Sciatic nerve (tissue), 2 donors: ENCODE data around the gene CEP72. TPM values are rescaled to one million over a fixed set of nuclear protein-coding genes. Genes with fewer than 3 reads are reported as not detected.

Source experiments
- ATAC-seq: fragments of 200-7000 bp; cut with Tn5 transposase; one replicate; pipeline ENCODE4 v1.9.1; 2020; ENCODE audit warnings: mild to moderate bottlenecking, moderate library complexity
- DNase-seq: peaks from one replicate; pipeline ENCODE4 v3.0.0-alpha.2; 2020; ENCODE audit warnings: low spot score
- intact Hi-C: fragments of 100-400 bp; cut with DNase I; formaldehyde crosslinking; loops from one replicate; pipeline ENCODE4 v1.14.2; 2022
- total RNA-seq: library from RNA; stranded (reverse); fragmentation: NEBNext Ultra II Directional; extraction: Animal tissue kit (Norgen Biotek cat#: 25700); gene quantifications from one replicate; pipeline ENCODE4 v1.2.1, GENCODE V29; 2021
- donor health status: DM: no; HTN: no; CAD: no.
- donor health status: DM: no; HTN: no; CAD: no.

Gene CEP72
- total RNA-seq, 1 donor from 2014 or later = 7.5 TPM

DNA sequence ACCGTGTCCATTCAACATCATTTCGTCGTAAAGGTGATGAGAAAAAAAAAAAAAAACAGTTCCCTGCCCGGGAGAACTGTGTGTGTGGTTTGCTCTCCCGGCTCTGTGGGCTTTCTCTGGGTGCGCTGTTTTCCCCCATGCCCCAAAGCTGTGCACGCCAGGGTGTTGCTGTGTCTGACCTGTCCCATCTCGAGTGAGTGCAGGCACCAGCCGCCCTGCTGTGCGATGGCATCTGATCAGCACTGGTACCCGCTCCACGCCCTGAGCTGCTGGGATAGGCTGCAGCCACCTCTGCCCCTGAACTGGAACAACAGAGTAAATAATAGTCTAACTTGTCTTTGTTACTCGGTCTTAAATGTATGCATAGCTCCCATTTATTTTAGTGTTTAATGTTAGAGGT, 33.3 kb downstream of the CEP72 start:
- intact Hi-C loops = no loop called here
- no peak for DNase-seq

DNA sequence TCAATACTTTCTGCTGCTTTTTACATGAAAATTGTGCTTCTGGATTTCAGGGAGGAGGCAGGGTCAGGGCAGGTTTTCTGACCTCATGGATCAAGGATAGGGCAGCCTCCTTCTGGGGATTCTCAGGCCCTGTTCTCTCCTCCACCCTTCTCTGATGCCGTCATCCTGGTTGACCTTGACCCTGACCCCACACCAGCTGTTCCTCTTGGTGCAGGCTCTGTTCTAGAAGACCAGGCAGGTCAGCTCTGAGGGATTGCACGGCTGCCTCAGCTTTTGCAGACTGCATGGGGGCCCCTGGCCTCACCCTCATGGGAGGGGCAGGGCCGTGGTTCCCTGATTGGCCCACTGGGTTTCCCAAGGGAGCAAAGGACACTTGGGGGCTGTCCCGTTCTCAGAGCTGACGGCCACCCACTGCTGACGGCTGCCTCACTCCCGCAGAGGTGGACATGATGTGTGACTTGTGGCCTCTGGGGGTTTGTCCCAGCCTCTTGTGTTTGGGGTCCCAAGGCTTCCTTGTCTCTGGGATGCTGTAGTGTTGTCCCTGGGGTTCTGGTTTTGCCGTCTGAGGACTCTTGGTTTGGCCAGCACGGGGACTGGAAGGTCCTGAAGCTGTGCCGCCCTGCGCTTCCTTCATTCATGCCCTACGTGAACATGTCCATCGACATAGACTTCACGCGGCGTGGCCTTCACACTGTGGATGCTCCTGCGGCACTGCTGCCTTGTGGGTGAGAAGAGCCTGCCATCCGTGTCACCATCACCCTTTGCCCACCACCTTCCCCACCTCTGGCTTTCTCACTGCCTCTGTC, 34.5 kb downstream of the CEP72 start:
- no peak for DNase-seq

More for the DNA sequence above, 33.3 kb downstream of the CEP72 start:
- no peak for ATAC-seq

DNA sequence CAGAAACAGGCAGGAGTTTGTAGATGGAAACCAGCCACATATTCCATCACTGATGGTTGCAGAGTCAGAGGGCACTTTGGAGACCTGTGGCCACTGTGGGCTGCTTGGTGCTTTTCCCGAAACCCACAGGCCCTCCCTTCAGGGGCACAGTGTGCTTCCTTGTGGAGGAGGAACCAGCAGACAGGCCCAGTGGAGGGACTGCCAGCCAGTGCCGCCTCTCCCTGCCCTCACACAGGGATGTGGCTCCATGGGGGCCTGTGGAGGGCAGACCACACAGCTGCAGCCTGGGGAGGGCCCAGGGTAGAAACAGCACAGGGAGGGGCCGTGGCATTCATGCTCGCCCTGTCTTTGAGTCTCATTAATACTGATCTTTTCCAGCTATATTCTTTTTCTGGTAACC, 35.2 kb downstream of the CEP72 start:
- intact Hi-C loops = no loop called here
- no peak for DNase-seq
- peak; percentile 36 for ATAC-seq

More for the DNA sequence above, 34.5 kb downstream of the CEP72 start:
- ATAC-seq = peak; percentile 73
- intact Hi-C loops = no loop called here

DNA sequence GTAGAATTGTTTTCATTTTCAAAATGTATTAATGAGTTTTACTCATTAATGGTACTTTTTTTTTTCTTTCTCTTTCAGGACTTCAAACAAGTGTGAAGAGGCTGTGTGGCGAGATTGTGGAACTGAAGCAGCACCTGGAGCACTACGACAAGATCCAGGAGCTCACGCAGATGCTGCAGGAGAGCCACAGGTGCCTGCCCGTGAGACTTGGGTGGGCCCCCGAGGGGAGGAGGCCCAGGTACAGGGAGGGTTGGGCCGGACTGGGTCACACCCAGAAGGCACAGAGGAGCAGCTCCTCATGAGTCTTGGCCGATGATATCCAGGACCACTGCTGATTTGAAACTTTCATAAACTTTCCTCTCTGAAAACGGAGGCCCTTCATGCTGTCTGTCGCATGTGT, 35.6 kb downstream of the CEP72 start:
- intact Hi-C loops = no loop called here
- no peak for ATAC-seq
- DNase-seq = no peak

DNA sequence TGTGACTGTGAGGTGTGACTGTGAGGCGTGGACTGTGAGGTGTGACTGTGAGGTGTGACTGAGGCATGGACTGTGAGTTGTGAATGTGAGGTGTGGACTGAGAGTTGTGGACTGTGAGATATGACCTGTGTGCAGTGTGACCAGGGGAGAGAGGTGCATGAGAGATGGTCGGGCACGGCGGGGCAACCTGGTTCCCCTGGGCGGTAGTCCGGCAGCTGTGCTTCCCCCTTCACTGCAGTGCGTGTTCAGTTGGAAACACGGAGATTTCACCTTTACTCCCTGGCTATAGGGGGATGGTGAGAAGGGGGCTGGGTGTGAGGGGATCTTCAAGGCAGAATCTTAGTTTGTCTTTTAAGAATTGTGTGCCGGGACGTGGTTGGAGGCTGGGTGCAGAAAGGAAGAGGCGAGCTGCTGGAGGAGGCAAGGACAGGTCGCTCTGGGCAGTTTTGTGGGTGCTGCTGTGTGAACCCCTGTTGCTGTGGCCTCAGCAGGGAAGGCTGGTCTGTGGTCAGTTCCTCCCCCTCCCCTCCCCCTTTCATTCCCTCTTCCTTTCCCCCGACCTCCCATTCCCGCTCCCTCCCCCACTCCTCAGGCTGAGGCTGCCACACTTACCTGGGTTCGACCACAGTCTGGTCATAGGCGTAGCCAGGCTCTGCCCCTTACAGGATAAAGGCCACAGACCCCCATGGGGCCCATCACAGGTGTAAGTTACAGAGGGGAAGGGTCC, 39.3 kb downstream of the CEP72 start:
- intact Hi-C loops = no loop called here
- no peak for ATAC-seq
- peak; percentile 41 for DNase-seq

DNA sequence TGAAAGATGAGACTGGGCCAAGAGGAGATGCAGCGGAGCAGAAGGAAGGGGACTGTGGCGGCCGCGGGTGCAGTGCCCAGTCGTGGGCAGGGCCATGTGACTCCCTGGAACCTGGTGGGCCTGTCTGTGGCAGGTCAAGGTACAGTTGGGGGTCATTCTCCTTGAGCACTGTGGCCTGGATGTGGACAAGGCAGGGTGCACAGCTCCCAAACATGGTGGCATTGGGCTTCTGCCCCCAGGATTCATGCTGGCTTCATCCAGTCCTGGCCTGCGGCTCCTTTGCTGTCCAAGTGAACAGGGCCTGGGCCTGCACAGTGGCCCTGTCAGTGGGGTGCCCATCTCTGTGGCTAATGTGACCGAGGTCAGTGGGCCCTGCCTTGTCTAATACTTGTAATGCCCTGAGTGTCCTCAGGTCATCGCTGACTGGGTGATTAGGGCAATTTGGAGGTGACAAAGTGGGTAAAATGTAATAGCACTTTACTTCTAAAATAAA, 39.9 kb downstream of the CEP72 start:
- DNase-seq = peak; percentile 45
- no peak for ATAC-seq
- intact Hi-C loops = no loop called here

DNA sequence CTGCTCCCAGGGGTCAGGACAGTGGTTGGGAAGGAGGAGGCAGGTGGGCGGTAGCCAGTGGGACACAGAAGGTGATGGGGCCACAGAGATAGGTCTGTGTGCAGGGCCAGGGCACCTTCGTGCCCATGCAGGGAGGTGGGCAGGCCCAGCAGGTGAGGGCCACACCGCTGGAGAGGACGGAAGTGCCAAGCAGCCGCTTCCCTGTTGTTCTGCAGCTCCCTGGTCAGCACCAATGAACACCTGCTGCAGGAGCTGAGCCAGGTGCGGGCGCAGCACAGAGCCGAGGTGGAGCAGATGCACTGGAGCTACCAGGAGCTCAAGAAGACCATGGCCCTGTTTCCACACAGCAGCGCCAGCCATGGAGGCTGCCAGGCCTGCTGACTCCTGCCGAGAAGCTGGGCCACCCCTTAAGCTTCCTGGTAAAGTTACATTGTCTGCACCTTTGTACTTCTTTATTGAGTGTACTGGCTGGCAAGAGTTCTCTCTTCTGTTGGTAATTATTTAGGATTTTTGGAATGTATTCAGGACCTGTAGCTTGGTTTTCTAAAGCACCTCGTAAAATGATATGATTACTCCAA, 40.7 kb downstream of the CEP72 start:
- no peak for DNase-seq
- intact Hi-C loops = no loop called here
- no peak for ATAC-seq

DNA sequence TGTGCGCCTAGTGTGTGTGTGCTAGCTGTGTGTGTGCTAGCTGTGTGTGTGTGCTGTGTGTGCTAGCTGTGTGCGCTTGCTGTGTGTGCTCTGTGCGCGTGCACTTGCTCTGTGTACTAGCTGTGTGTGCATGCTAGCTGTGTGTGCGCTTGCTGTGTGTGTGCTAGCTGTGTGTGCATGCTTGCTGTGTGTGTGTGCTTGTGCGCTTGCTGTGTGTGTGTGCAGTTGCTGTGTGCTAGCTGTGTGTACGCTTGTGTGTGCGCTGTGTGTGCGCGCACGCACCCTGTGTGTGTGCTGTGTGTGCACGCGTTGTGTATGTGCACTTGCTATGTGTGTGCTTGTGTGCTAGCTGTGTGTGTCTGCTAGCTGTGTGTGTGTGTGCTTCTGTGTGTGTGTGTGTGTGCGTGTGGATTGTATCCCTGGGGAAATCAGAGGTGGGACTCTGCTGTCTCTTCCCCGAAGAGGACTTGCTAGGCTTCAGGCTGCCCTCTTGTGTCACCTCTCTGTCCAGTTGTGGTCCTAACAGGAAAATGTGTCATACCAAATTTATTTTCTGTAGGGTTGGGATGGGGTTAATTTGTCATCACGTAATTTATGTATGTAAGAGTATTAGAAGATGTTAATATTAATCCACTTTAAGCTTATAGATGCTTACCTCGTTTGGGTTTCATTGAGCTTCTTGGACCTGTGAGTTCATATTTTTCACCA, 42.1 kb downstream of the CEP72 start:
- ATAC-seq (no peak), DNase-seq (no peak)
- intact Hi-C loops = no loop called here

DNA sequence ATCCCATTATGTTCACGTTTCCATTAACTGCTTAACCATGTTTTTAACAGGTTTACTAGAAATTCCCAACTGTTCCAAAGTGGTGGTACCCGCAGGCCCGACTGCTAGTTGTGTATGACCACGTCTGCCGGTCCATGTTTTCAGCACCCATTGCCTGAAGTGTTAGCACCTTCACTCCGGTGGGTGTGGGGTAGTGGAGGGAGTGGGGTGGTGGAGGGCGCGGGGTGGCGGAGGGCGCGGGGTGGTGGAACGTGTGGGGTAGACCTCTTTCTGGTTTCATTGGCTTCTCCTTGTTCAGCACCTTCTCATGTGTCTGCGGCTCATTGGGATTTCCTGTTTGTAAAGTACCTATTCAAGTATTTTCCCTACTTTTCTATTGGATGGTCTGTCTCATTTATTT, 43.3 kb downstream of the CEP72 start:
- no peak for DNase-seq
- intact Hi-C loops = no loop called here
- ATAC-seq = no peak

DNA sequence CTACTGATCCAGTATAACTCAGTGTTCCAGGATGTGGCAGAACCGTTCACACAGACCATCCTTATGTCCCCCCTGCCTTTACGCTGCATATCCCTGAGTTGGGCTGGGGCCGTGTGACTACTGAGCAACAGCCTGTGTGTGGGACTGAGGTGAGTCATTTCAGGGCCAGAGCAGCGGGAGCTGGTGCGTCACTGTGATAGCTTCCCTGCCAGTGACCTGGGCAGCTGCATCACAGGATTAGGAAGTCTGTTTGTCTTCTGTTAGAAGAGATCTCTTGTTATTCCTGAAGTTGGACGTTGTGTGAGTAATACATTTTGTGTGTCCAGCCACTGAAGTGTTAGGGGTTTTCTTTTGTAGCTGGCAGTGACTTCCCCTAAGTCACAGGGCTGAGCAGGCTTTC, 45.4 kb downstream of the CEP72 start:
- intact Hi-C loops = no loop called here
- DNase-seq (no peak), ATAC-seq (no peak)

DNA sequence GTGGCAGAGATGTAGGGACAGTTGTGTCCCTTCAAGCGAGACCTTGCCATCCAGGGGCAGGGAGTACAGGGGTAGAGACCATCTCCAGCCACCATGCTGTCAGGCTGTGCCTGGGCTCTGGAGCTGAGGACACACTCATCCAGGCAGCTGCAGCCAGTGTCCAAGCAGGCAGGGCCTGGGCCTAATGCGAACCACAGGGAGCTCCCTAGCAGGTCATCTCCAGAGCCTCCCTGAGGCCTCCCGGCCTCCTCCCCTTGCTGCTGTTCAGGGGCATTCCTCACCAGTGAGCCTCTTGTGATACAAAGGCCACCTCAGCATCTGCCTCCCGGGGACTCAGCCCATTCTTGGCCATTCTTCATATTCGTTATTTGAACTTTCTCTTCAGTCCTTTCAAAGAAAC, 46.0 kb downstream of the CEP72 start:
- ATAC-seq = no peak
- intact Hi-C loops = no loop called here
- DNase-seq = no peak

DNA sequence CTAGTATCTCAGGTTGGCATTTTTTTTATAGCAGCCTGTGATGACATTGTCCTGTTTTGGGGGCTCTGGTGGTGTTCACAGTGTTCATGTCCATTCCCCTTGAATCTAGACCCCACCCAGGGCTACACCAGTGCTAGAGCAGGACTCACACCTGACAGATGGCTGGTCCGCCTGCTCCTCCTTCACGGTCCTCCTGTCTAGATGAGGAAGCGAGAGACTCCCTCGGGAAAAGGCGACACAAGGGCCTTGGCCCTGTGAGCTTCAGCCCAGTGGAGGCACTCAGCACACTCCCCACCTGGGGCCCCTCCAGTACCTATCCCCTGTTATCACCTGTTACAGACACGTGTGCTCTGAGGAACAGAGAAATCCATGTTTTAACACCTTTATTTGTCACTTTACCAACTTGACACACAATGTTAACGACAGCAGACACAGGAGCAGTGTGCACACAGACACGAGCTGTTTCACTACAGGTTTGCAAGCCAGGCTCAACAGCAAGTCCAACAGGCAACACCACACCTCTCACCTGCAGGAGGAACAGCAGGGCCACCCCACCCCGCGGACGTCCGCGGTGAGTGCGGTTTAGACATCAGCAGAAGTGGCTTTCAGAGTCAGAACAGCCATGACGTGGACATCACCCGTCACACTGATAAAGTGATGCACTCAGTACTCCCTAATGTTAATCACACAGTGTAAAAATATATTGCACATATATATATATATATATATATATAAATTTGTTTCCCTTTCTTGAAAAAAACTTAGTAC, 47.5 kb downstream of the CEP72 start:
- intact Hi-C loops = no loop called here
- DNase-seq = no peak
- ATAC-seq = no peak

DNA sequence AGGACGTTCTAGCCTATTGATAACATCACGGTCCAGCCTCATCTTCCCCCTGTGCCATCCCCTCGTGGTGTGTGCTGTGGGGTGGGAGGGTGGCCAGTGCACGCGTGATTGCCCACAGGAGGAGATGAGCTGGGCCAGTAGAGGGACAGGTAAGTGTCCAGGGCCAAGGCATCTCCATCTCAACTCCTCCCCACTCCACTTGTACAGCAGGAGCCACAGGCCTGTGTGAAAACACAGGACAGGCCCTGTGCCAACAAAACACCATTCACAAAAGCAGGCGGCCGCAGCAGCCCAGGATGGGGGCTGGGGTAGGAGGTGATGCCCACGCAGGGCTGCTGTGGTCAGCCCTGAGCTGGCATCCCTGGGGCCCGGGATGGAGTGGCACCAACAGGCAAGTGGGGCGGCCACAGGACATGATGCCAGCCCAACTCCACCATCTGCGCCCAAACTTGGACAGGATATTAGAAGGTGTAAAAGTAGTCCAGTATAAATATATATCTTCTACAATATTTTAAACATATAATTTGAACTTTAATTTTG, 48.4 kb downstream of the CEP72 start:
- intact Hi-C loops = no loop called here

DNA sequence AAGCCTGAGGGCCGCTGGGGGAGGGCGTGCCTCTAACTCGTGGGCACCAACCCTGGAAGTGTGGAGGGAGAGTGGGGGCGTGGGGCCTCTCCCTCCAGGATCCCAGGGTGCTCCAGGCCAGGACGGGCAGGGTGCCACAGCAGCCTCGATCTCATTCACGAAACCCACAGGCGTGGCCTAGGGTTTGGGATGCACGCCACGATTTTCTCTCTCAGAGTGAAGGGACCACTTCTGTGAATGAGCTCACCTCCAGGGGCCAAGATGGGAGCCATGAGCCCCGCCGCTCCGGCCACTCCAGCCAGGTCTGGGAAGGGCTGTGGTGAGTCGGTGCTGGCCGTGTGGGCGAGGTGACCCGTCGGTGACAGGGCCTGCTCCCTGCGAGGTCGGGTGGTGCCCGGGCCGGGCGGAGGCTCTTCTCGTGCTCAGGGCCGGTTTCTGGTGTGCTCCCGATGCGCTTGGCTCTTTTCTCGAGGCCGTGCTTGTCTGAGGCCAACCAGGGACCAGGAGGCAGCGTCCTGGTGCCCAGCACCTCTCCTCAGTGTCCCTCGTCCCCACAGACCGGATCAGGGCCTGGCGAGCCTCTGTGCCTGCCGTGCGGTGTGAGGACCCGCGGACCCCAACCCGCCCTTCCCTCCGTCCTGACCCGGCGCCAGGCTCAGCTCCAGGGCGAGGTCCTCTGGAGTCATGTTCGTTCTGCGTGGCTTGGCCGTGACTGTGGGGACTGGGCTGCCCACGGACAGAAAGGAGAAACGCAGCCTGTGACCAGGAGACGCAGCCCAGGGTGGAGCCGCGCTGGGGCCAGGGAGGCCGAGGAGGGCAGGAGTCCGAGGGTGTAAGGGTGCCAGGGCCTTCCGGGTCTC, 50.0 kb downstream of the CEP72 start:
- DNase-seq = no peak
- intact Hi-C loops = no loop called here
- ATAC-seq = no peak

More for the DNA sequence above, 48.4 kb downstream of the CEP72 start:
- no peak for DNase-seq
- ATAC-seq = no peak

DNA sequence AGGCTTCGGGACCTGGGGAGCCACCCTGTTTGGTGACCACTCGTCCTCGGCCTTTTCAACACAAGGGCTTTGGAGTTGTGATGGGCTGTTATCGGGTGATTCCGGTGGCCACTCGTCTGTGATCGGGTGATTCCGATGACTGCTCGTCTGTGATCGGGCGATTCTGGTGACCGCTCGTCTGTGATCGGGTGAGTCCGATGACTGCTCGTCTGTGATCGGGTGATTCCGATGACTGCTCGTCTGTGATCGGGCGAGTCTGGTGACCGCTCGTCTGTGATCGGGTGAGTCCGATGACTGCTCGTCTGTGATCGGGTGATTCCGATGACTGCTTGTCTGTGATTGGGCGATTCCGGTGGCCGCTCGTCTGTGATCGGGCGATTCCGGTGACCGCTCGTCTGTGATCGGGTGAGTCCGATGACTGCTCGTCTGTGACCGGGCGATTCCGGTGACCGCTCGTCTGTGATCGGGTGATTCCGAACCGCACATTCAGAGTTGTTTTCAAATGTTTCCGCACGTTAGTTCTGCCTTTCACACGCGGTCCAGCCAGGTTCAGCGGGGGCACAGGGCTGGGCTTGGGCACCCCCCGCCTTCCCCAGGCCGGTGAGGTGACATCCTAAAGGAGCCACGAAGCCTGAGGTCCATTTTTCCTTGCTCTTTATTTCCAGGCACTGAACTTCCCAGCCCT, 50.8 kb downstream of the CEP72 start:
- intact Hi-C loops = no loop called here
- ATAC-seq (no peak), DNase-seq (no peak)

DNA sequence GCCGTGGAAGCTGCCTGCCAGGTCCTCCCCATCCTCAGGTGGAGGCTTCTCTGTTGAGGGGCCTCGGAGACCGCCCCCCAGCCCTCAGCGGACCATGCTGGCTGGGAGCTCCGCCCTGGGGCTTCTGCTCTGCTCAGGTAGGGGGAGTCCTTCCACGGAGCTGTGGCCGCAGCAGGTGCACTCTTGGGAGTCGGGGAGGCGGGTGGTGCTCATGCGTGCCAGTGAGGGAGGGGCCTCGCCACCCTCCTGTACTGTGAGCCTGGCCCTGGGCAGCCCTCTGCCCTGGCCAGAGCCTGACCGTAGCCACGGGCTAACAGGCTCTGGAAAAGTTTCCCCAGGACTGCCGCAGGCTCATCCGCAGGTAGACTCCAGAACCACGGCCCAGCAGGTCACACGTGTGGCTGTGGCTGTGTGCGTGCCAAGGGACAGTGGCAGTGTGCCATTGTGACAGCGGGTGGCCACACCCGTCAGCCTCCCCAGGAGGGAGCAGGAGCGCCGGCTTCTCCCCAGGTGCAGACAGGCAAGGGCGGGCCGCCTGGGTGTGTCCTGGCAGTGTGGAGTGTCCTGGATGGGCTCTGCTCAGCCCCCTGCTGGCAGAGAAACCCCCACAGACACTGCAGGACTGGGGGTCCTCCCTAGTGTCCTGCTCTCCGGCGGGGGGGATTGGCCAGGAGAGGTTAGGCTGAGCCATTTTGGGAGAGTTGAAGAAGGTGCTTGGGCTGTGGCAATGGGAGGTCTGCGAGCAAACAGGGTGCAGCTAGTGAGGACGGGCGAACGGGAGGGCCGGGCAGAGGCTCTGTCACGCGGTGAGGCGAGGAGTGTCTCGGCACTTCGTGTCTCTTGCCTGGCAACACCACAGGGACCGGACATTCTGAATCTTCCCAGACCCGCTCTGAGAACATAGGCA, 51.5 kb downstream of the CEP72 start:
- ATAC-seq (peak; percentile 20), DNase-seq (no peak)
- intact Hi-C loops = no loop called here
